Vagina (tissue), 2 donors: ENCODE data around the gene CMSS1. TPM values are rescaled to one million over a fixed set of nuclear protein-coding genes. Genes with fewer than 3 reads are reported as not detected.

Experiments used
- DNase-seq, 2 donors: peaks; one replicate each; pipeline ENCODE4 v3.0.0-alpha.2; 2017; ENCODE audit errors: extremely low spot score in 2 of 2
- H3K27ac ChIP-seq: fragments of 200-600 bp; sonication (generic); one replicate; pipeline ENCODE4 v1.5.1; 2019
- H3K27me3 ChIP-seq: fragments of 200-600 bp; sonication (generic); one replicate; pipeline ENCODE4 v1.5.1; 2019
- H3K36me3 ChIP-seq, 2 donors: fragments of 200-600 bp; sonication (generic); one replicate each; pipeline ENCODE4 v1.5.1; 2017 to 2019
- H3K4me1 ChIP-seq: fragments of 200-600 bp; sonication (generic); one replicate; pipeline ENCODE4 v1.5.1; 2019
- H3K4me3 ChIP-seq, 2 donors: fragments of 200-600 bp; sonication (generic); 1 replicate in 1 of 2; 2 replicates in 1 of 2; pipeline ENCODE4 v1.5.1; 2016 to 2019
- H3K9me3 ChIP-seq: fragments of 200-600 bp; sonication (generic); one replicate; pipeline ENCODE4 v1.5.1; 2019
- CTCF ChIP-seq, 3 experiments: fragments of 450-650 bp in 2 of 3; fragments of 200-600 bp in 1 of 3; sonication (generic) in 1 of 3; IDR thresholded peaks; one replicate each; pipeline ENCODE4 v1.5.1; 2017 to 2019; ENCODE audit warnings: antibody characterized with exemption in 3 of 3, mild to moderate bottlenecking in 2 of 3, moderate library complexity in 2 of 3
- POLR2A ChIP-seq, 2 donors: fragments of 450-650 bp; IDR thresholded peaks; one replicate each; pipeline ENCODE4 v1.6.1; 2017; ENCODE audit warnings: antibody characterized with exemption in 2 of 2, mild to moderate bottlenecking in 2 of 2, moderate library complexity in 2 of 2
- POLR2AphosphoS5 ChIP-seq, 2 donors: sonication (generic); formaldehyde crosslinking; IDR thresholded peaks; one replicate each; pipeline ENCODE4 v1.9.0; 2017; ENCODE audit warnings: antibody characterized with exemption in 2 of 2, mild to moderate bottlenecking in 2 of 2, low read depth in 1 of 2; ENCODE audit not compliant: insufficient read depth in 1 of 2
- intact Hi-C: fragments of 100-400 bp; cut with DNase I; formaldehyde crosslinking; loops from one replicate; pipeline ENCODE4 v1.15.1; 2023
- total RNA-seq: library from RNA; depleted of rRNA; stranded (reverse); fragments of >200 nt; gene quantifications from one replicate; pipeline ENCODE4 v1.2.3, GENCODE V29; 2016

CMSS1 gene
- total RNA-seq, 1 donor from 2014 or later = 21.4 TPM

- intact Hi-C loops = no loop called here
- Histone ChIP-seq H3K9me3 (no peaks in the 10 kb centered on the region), H3K27ac (no peak overlapping the region), H3K4me1 (no peaks in the 10 kb centered on the region), H3K27me3 (no peaks in the 10 kb centered on the region), H3K4me3 (no peak overlapping the region), H3K36me3 (no peaks in the 10 kb centered on the region)
- TF ChIP-seq CTCF (IDR thresholded peaks at IDR 0.05) (no peak), POLR2AphosphoS5 (IDR thresholded peaks at IDR 0.05; ENCODE audit: insufficient read depth in 1 of 2, low read depth in 1 of 2) (no peak), POLR2A (IDR thresholded peaks at IDR 0.05) (no peak)
- DNase-seq = no peak
Measured at GRCh38 chr3:99810403-99810802, 7.3 kb upstream of the CMSS1 start.

- Histone ChIP-seq H3K36me3 (no peaks in the 10 kb centered on the region), H3K9me3 (no peaks in the 10 kb centered on the region), H3K27me3 (no peaks in the 10 kb centered on the region), H3K4me3 (peak overlapping the region; percentile 70 to 73), H3K27ac (peak overlapping the region; percentile 82), H3K4me1 (peaks cover 16% of the 10 kb centered on the region)
- DNase-seq = no peak
- intact Hi-C loops = no loop called here
- no peak for TF ChIP-seq POLR2A (IDR thresholded peaks at IDR 0.05)
- no peak for TF ChIP-seq POLR2AphosphoS5 (IDR thresholded peaks at IDR 0.05; ENCODE audit: insufficient read depth in 1 of 2, low read depth in 1 of 2)
- TF ChIP-seq CTCF (IDR thresholded peaks at IDR 0.05) = no peak
Measured at GRCh38 chr3:99817047-99817436, 620 bp upstream of the CMSS1 start.

- H3K27ac ChIP-seq = peak overlapping the region; percentile 82
- TF ChIP-seq POLR2A (IDR thresholded peaks at IDR 0.05) = no peak
- no peak for TF ChIP-seq POLR2AphosphoS5 (IDR thresholded peaks at IDR 0.05; ENCODE audit: insufficient read depth in 1 of 2, low read depth in 1 of 2)
- TF ChIP-seq CTCF (IDR thresholded peaks at IDR 0.05) = no peak
- DNase-seq = no peak
- H3K4me1 ChIP-seq = peaks cover 16% of the 10 kb centered on the region
- no peaks in the 10 kb centered on the region for H3K9me3 ChIP-seq
- no peaks in the 10 kb centered on the region for H3K27me3 ChIP-seq
- no peak overlapping the region for H3K4me3 ChIP-seq
- H3K36me3 ChIP-seq = no peaks in the 10 kb centered on the region
- intact Hi-C loops = no loop called here
Measured at GRCh38 chr3:99818818-99819217, 1.2 kb downstream of the CMSS1 start.

GRCh38 chr3:99823723-99824711, 6.4 kb downstream of the CMSS1 start:
- H3K4me3 ChIP-seq = no peak overlapping the region
- no peaks in the 10 kb centered on the region for H3K36me3 ChIP-seq
- H3K4me1 ChIP-seq = peaks cover 7% of the 10 kb centered on the region
- intact Hi-C loops = no loop called here
- no peak for TF ChIP-seq POLR2AphosphoS5 (IDR thresholded peaks at IDR 0.05; ENCODE audit: insufficient read depth in 1 of 2, low read depth in 1 of 2)
- no peak for TF ChIP-seq POLR2A (IDR thresholded peaks at IDR 0.05)
- TF ChIP-seq CTCF (IDR thresholded peaks at IDR 0.05) = no peak
- no peaks in the 10 kb centered on the region for H3K27me3 ChIP-seq
- DNase-seq = no peak
- no peak overlapping the region for H3K27ac ChIP-seq
- H3K9me3 ChIP-seq = no peaks in the 10 kb centered on the region
